Measurements from ENCODE around the gene MINDY4. TPM values are rescaled to one million over a fixed set of nuclear protein-coding genes. Genes with fewer than 3 reads are reported as not detected.

Gene MINDY4
- total RNA-seq, 2 donors from 2014 or later, result 5.4 to 8.8 TPM

DNA sequence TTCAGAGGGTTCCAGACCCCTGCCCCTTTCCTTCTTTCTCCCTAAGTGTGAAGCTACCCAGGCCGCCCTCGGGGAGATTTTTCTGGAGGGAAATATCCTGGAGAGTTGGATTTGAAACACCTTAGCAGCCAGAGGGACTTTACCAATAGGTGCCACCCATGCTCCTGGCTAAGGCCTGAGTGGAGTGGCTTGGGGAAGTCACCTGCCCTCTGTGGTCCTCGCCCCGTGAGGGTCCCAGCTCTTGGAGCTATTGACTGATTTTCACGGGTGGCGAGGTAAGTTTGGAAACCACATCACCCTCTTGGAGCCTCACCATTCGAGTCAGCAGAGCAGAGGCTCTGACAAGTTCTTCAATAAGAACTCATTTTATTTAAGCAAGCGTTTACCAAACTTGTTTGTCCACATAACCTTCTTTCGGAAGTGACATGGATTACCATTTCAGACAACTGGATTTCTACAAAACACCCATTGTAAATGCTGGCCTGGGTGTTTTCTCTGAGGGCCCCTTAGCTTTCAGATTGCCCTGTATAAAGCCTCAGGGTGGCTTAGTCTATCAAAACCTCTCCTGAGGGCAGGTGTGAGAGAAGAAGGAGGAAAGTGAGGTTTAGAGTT is 160.8 kb downstream of the MINDY4 start:
- H3K9me3 ChIP-seq, result no peaks in the 10 kb centered on the region
- H3K4me1 ChIP-seq, result peaks cover 0 to 27% of the 10 kb centered on the region in 2 donors
- H3K27me3 ChIP-seq, result no peaks in the 10 kb centered on the region
- no peak for DNase-seq (ENCODE audit: low spot score)
- H3K27ac ChIP-seq, result peak overlapping the region; percentile 54 to 69
- TF ChIP-seq CTCF (IDR thresholded peaks at IDR 0.05), result no peak
- H3K4me3 ChIP-seq, result no peak overlapping the region
- H3K36me3 ChIP-seq, result no peaks in the 10 kb centered on the region

DNA sequence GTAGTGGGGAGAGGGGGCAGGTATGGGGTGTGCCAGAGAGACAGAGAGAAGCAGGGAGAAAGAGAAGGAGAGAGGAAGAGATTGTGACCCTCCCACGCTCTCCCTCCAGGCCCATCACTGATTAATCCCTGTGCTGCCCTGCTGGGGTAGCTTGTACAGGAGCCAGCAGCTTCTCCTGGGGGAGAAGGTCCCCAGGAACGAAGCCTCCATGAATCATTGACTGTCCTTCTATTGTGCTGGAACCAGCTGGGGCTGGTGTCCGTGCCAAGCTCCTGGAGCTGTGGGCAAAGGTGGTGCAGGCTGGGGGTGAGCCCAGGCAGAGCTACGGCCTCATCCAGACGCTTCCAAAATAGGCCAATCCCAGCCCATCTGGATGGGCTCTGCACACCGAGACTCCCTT is 161.3 kb downstream of the MINDY4 start:
- no peak for DNase-seq (ENCODE audit: low spot score)
- H3K4me3 ChIP-seq, result no peak overlapping the region
- H3K27me3 ChIP-seq, result no peaks in the 10 kb centered on the region
- H3K4me1 ChIP-seq, result peaks cover 0 to 27% of the 10 kb centered on the region in 2 donors
- no peak overlapping the region for H3K27ac ChIP-seq
- no peak for TF ChIP-seq CTCF (IDR thresholded peaks at IDR 0.05)
- no peaks in the 10 kb centered on the region for H3K9me3 ChIP-seq
- H3K36me3 ChIP-seq, result no peaks in the 10 kb centered on the region

- Histone ChIP-seq H3K4me1 (peaks cover 0 to 31% of the 10 kb centered on the region in 2 donors), H3K27ac (no peak overlapping the region), H3K4me3 (no peak overlapping the region), H3K9me3 (no peaks in the 10 kb centered on the region), H3K27me3 (no peaks in the 10 kb centered on the region), H3K36me3 (no peaks in the 10 kb centered on the region)
- DNase-seq (ENCODE audit: low spot score), result peak; percentile 53
- TF ChIP-seq CTCF (IDR thresholded peaks at IDR 0.05), result no peak
Observed at GRCh38 chr7:30933124-30933974, 162.1 kb downstream of the MINDY4 start.

- no peak for DNase-seq (ENCODE audit: low spot score)
- H3K4me1 ChIP-seq, result peaks cover 0 to 37% of the 10 kb centered on the region in 2 donors
Observed at GRCh38 chr7:30934225-30934624, 163.0 kb downstream of the MINDY4 start.

More at GRCh38 chr7:30934225-30934624, 163.0 kb downstream of the MINDY4 start:
- no peak overlapping the region for H3K27ac ChIP-seq
- H3K27me3 ChIP-seq, result no peaks in the 10 kb centered on the region
- no peak for TF ChIP-seq CTCF (IDR thresholded peaks at IDR 0.05)
- H3K36me3 ChIP-seq, result no peaks in the 10 kb centered on the region
- no peak overlapping the region for H3K4me3 ChIP-seq
- no peaks in the 10 kb centered on the region for H3K9me3 ChIP-seq

Data from right atrium auricular region (tissue), 2 donors.